ENCODE results near the gene OXCT1.

Gene OXCT1

GRCh38 chr5:41834506-41834905 is 35.7 kb downstream of the OXCT1 start:
- Histone ChIP-seq H3K9ac (ENCODE audit: low read length) (no peak overlapping the region), H3K23ac (ENCODE audit: low read length) (no peak overlapping the region), H3K79me1 (ENCODE audit: low read length) (no peaks in the 10 kb centered on the region), H3K4ac (ENCODE audit: low read depth, low read length) (no peak overlapping the region), H3K4me3 (ENCODE audit: low read length) (no peak overlapping the region), H4K8ac (ENCODE audit: low read depth, low read length) (no peak overlapping the region), H2BK15ac (replicated peaks; ENCODE audit: low read depth) (no peak overlapping the region), H3K4me1 (ENCODE audit: control insufficient read depth, low read depth, low read length) (no peaks in the 10 kb centered on the region), H3K36me3 (ENCODE audit: control insufficient read depth, insufficient read depth, low read length) (no peaks in the 10 kb centered on the region), H2BK5ac (ENCODE audit: low read length) (no peak overlapping the region), H3K27ac (ENCODE audit: low read depth, low read length) (no peak overlapping the region), H3K27me3 (ENCODE audit: insufficient read depth, low read length, poor library complexity) (no peaks in the 10 kb centered on the region), H3K79me2 (ENCODE audit: control insufficient read depth, insufficient read depth, low read length) (no peaks in the 10 kb centered on the region), H3K4me2 (ENCODE audit: low read length) (no peak overlapping the region), H2AK5ac (ENCODE audit: low read length) (no peak overlapping the region), H3K18ac (ENCODE audit: low read length) (no peak overlapping the region), H4K5ac (ENCODE audit: low read length) (no peak overlapping the region), H2BK120ac (ENCODE audit: low read depth, low read length) (no peak overlapping the region), H3K56ac (ENCODE audit: low read length) (no peak overlapping the region)
- WGBS (ENCODE audit: extremely low coverage, insufficient coverage, low lambda C conversion rate): no CpG with 5 or more reads among the region's 1 CpG
- no peak for DNase-seq

- Histone ChIP-seq H4K8ac (ENCODE audit: low read depth, low read length) (no peak overlapping the region), H3K79me2 (ENCODE audit: control insufficient read depth, insufficient read depth, low read length) (no peaks in the 10 kb centered on the region), H3K4me1 (ENCODE audit: control insufficient read depth, low read depth, low read length) (no peaks in the 10 kb centered on the region), H2BK15ac (replicated peaks; ENCODE audit: low read depth) (no peak overlapping the region), H3K4me2 (ENCODE audit: low read length) (no peak overlapping the region), H3K9ac (ENCODE audit: low read length) (no peak overlapping the region), H3K4me3 (ENCODE audit: low read length) (no peak overlapping the region), H2AK5ac (ENCODE audit: low read length) (no peak overlapping the region), H3K27me3 (ENCODE audit: insufficient read depth, low read length, poor library complexity) (no peaks in the 10 kb centered on the region), H2BK120ac (ENCODE audit: low read depth, low read length) (no peak overlapping the region), H3K56ac (ENCODE audit: low read length) (no peak overlapping the region), H3K27ac (ENCODE audit: low read depth, low read length) (no peak overlapping the region), H3K4ac (ENCODE audit: low read depth, low read length) (no peak overlapping the region), H3K79me1 (ENCODE audit: low read length) (no peaks in the 10 kb centered on the region), H3K36me3 (ENCODE audit: control insufficient read depth, insufficient read depth, low read length) (no peaks in the 10 kb centered on the region), H2BK5ac (ENCODE audit: low read length) (no peak overlapping the region), H4K5ac (ENCODE audit: low read length) (no peak overlapping the region), H3K18ac (ENCODE audit: low read length) (no peak overlapping the region), H3K23ac (ENCODE audit: low read length) (no peak overlapping the region)
- WGBS (ENCODE audit: extremely low coverage, insufficient coverage, low lambda C conversion rate): no CpG with 5 or more reads among the region's 3 CpGs
- no peak for DNase-seq
Observed at GRCh38 chr5:41832430-41832829, 37.8 kb downstream of the OXCT1 start.

GRCh38 chr5:41831155-41831554 is 39.1 kb downstream of the OXCT1 start:
- Histone ChIP-seq H3K9ac (ENCODE audit: low read length) (no peak overlapping the region), H3K4me2 (ENCODE audit: low read length) (no peak overlapping the region), H3K18ac (ENCODE audit: low read length) (no peak overlapping the region), H2BK5ac (ENCODE audit: low read length) (no peak overlapping the region), H3K4me3 (ENCODE audit: low read length) (no peak overlapping the region), H3K79me1 (ENCODE audit: low read length) (no peaks in the 10 kb centered on the region), H3K27ac (ENCODE audit: low read depth, low read length) (no peak overlapping the region), H3K56ac (ENCODE audit: low read length) (no peak overlapping the region), H2BK120ac (ENCODE audit: low read depth, low read length) (no peak overlapping the region), H3K79me2 (ENCODE audit: control insufficient read depth, insufficient read depth, low read length) (no peaks in the 10 kb centered on the region), H3K27me3 (ENCODE audit: insufficient read depth, low read length, poor library complexity) (no peaks in the 10 kb centered on the region), H2BK15ac (replicated peaks; ENCODE audit: low read depth) (no peak overlapping the region), H3K4ac (ENCODE audit: low read depth, low read length) (no peak overlapping the region), H4K8ac (ENCODE audit: low read depth, low read length) (no peak overlapping the region), H3K36me3 (ENCODE audit: control insufficient read depth, insufficient read depth, low read length) (no peaks in the 10 kb centered on the region), H4K5ac (ENCODE audit: low read length) (no peak overlapping the region), H3K4me1 (ENCODE audit: control insufficient read depth, low read depth, low read length) (no peaks in the 10 kb centered on the region), H2AK5ac (ENCODE audit: low read length) (no peak overlapping the region), H3K23ac (ENCODE audit: low read length) (no peak overlapping the region)
- no peak for DNase-seq
- WGBS (ENCODE audit: extremely low coverage, insufficient coverage, low lambda C conversion rate): no CpG with 5 or more reads among the region's 3 CpGs

- Histone ChIP-seq H3K27me3 (ENCODE audit: insufficient read depth, low read length, poor library complexity) (no peaks in the 10 kb centered on the region), H2BK5ac (ENCODE audit: low read length) (no peak overlapping the region), H3K56ac (ENCODE audit: low read length) (no peak overlapping the region), H2BK15ac (replicated peaks; ENCODE audit: low read depth) (no peak overlapping the region), H3K4me2 (ENCODE audit: low read length) (no peak overlapping the region), H2BK120ac (ENCODE audit: low read depth, low read length) (no peak overlapping the region), H4K8ac (ENCODE audit: low read depth, low read length) (no peak overlapping the region), H4K5ac (ENCODE audit: low read length) (no peak overlapping the region), H3K79me2 (ENCODE audit: control insufficient read depth, insufficient read depth, low read length) (no peaks in the 10 kb centered on the region), H3K18ac (ENCODE audit: low read length) (no peak overlapping the region), H3K4ac (ENCODE audit: low read depth, low read length) (no peak overlapping the region), H2AK5ac (ENCODE audit: low read length) (no peak overlapping the region), H3K36me3 (ENCODE audit: control insufficient read depth, insufficient read depth, low read length) (no peaks in the 10 kb centered on the region), H3K23ac (ENCODE audit: low read length) (no peak overlapping the region), H3K27ac (ENCODE audit: low read depth, low read length) (no peak overlapping the region), H3K4me3 (ENCODE audit: low read length) (no peak overlapping the region), H3K79me1 (ENCODE audit: low read length) (no peaks in the 10 kb centered on the region), H3K9ac (ENCODE audit: low read length) (no peak overlapping the region), H3K4me1 (ENCODE audit: control insufficient read depth, low read depth, low read length) (no peaks in the 10 kb centered on the region)
- whole genome bisulfite sequencing (ENCODE audit: extremely low coverage, insufficient coverage, low lambda C conversion rate): no CpG with 5 or more reads among the region's 1 CpG
- DNase-seq: no peak
Observed at GRCh38 chr5:41827792-41828191, 42.4 kb downstream of the OXCT1 start.

GRCh38 chr5:41822036-41822435 is 48.2 kb downstream of the OXCT1 start:
- Histone ChIP-seq H3K27ac (ENCODE audit: low read depth, low read length) (no peak overlapping the region), H4K5ac (ENCODE audit: low read length) (no peak overlapping the region), H3K36me3 (ENCODE audit: control insufficient read depth, insufficient read depth, low read length) (no peaks in the 10 kb centered on the region), H2BK15ac (replicated peaks; ENCODE audit: low read depth) (no peak overlapping the region), H3K56ac (ENCODE audit: low read length) (no peak overlapping the region), H3K4me1 (ENCODE audit: control insufficient read depth, low read depth, low read length) (no peaks in the 10 kb centered on the region), H2BK120ac (ENCODE audit: low read depth, low read length) (no peak overlapping the region), H3K79me1 (ENCODE audit: low read length) (no peaks in the 10 kb centered on the region), H2BK5ac (ENCODE audit: low read length) (no peak overlapping the region), H3K23ac (ENCODE audit: low read length) (no peak overlapping the region), H4K8ac (ENCODE audit: low read depth, low read length) (no peak overlapping the region), H3K18ac (ENCODE audit: low read length) (no peak overlapping the region), H2AK5ac (ENCODE audit: low read length) (no peak overlapping the region), H3K9ac (ENCODE audit: low read length) (no peak overlapping the region), H3K4me2 (ENCODE audit: low read length) (no peak overlapping the region), H3K79me2 (ENCODE audit: control insufficient read depth, insufficient read depth, low read length) (no peaks in the 10 kb centered on the region), H3K27me3 (ENCODE audit: insufficient read depth, low read length, poor library complexity) (no peaks in the 10 kb centered on the region), H3K4ac (ENCODE audit: low read depth, low read length) (no peak overlapping the region), H3K4me3 (ENCODE audit: low read length) (no peak overlapping the region)
- no CpG with 5 or more reads among the region's 3 CpGs for WGBS (ENCODE audit: extremely low coverage, insufficient coverage, low lambda C conversion rate)
- no peak for DNase-seq

- Histone ChIP-seq H3K79me2 (ENCODE audit: control insufficient read depth, insufficient read depth, low read length) (no peaks in the 10 kb centered on the region), H3K79me1 (ENCODE audit: low read length) (no peaks in the 10 kb centered on the region), H2BK120ac (ENCODE audit: low read depth, low read length) (no peak overlapping the region), H3K56ac (ENCODE audit: low read length) (no peak overlapping the region), H3K4me2 (ENCODE audit: low read length) (no peak overlapping the region), H3K27me3 (ENCODE audit: insufficient read depth, low read length, poor library complexity) (no peaks in the 10 kb centered on the region), H4K8ac (ENCODE audit: low read depth, low read length) (no peak overlapping the region), H3K23ac (ENCODE audit: low read length) (no peak overlapping the region), H3K27ac (ENCODE audit: low read depth, low read length) (no peak overlapping the region), H2AK5ac (ENCODE audit: low read length) (no peak overlapping the region), H3K18ac (ENCODE audit: low read length) (no peak overlapping the region), H3K36me3 (ENCODE audit: control insufficient read depth, insufficient read depth, low read length) (no peaks in the 10 kb centered on the region), H2BK15ac (replicated peaks; ENCODE audit: low read depth) (no peak overlapping the region), H3K4me3 (ENCODE audit: low read length) (no peak overlapping the region), H2BK5ac (ENCODE audit: low read length) (no peak overlapping the region), H3K4me1 (ENCODE audit: control insufficient read depth, low read depth, low read length) (no peaks in the 10 kb centered on the region), H3K4ac (ENCODE audit: low read depth, low read length) (no peak overlapping the region), H4K5ac (ENCODE audit: low read length) (no peak overlapping the region), H3K9ac (ENCODE audit: low read length) (no peak overlapping the region)
- DNase-seq: no peak
Observed at GRCh38 chr5:41821051-41821450, 49.2 kb downstream of the OXCT1 start.
